H1 (cell line): ENCODE measurements around the gene MTFR1L.
A peak's percentile ranks its signal among the peaks of the same experiment; 100 is the strongest.

Source experiments
- EP300 ChIP-seq, 2 experiments: IDR thresholded peaks; 1 replicate in 1 of 2; 2 replicates in 1 of 2; pipeline ENCODE4 v1.6.1; 2011 to 2012; ENCODE audit warnings: low read depth in 2 of 2, low read length in 2 of 2, mild to moderate bottlenecking in 2 of 2, borderline replicate concordance in 1 of 2, inconsistent platforms in 1 of 2, moderate library complexity in 1 of 2
- FOSL1 ChIP-seq: IDR thresholded peaks from 2 replicates; pipeline ENCODE4 v1.6.1; 2011; ENCODE audit warnings: mild to moderate bottlenecking, low read depth, low read length, moderate library complexity; ENCODE audit not compliant: insufficient read depth
- MAFK ChIP-seq: IDR thresholded peaks from 2 replicates; pipeline ENCODE4 v1.6.1; 2012; ENCODE audit warnings: low read depth, mild to moderate bottlenecking, improper control_type of control experiment, low read length
- POLR2A ChIP-seq, 2 experiments: IDR thresholded peaks; 1 replicate in 1 of 2; 2 replicates in 1 of 2; pipeline ENCODE4 v1.6.1; 2011; ENCODE audit warnings: low read depth in 2 of 2, low read length in 2 of 2, mild to moderate bottlenecking in 2 of 2; ENCODE audit errors: control extremely low read depth in 1 of 2
- TF ChIP-seq, protein P1 (sequence below), 3 experiments: IDR thresholded peaks; 1 replicate in 2 of 3; 2 replicates in 1 of 3; pipeline versions ENCODE4 v1.5.1 to v1.6.1; 2011; ENCODE audit warnings: low read length in 3 of 3, mild to moderate bottlenecking in 3 of 3, inconsistent platforms in 2 of 3, low read depth in 1 of 3, moderate library complexity in 1 of 3; ENCODE audit not compliant: insufficient read depth in 1 of 3; ENCODE audit errors: control extremely low read depth in 1 of 3

DNA sequence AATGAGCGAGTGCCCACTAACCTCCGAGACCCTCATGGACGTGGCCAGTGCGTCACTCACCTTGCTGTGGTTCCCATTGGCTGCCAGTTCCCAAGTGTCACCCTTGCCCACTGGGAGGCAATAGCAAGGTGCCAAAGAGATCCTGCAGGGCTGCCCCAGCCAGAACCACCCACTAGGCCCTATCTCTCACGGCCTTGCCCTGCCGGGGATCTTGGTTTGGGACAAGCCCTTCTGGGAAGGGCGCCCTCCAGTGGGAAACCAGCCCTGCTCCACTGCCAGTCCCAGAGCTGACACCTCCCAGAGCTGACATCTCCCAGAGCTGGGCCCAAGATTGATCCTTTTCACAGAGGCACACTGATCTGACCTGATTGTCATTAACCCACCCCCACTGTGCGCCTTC lies 21.8 kb upstream of the MTFR1L start:
- TF ChIP-seq, protein P1, sequence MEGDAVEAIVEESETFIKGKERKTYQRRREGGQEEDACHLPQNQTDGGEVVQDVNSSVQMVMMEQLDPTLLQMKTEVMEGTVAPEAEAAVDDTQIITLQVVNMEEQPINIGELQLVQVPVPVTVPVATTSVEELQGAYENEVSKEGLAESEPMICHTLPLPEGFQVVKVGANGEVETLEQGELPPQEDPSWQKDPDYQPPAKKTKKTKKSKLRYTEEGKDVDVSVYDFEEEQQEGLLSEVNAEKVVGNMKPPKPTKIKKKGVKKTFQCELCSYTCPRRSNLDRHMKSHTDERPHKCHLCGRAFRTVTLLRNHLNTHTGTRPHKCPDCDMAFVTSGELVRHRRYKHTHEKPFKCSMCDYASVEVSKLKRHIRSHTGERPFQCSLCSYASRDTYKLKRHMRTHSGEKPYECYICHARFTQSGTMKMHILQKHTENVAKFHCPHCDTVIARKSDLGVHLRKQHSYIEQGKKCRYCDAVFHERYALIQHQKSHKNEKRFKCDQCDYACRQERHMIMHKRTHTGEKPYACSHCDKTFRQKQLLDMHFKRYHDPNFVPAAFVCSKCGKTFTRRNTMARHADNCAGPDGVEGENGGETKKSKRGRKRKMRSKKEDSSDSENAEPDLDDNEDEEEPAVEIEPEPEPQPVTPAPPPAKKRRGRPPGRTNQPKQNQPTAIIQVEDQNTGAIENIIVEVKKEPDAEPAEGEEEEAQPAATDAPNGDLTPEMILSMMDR (IDR thresholded peaks at IDR 0.05; ENCODE audit: control extremely low read depth in 1 of 3, insufficient read depth in 1 of 3, low read depth in 1 of 3, low read length in 3 of 3): peak; percentile 87 to 90 (median 89)
- no peak for TF ChIP-seq EP300 (IDR thresholded peaks at IDR 0.05; ENCODE audit: borderline replicate concordance in 1 of 2, low read depth in 2 of 2, low read length in 2 of 2)
- TF ChIP-seq MAFK: no peak
- no peak for TF ChIP-seq FOSL1
- TF ChIP-seq POLR2A (IDR thresholded peaks at IDR 0.05; ENCODE audit: control extremely low read depth in 1 of 2, low read depth in 2 of 2, low read length in 2 of 2): no peak
